Stimulated activated CD8-positive, alpha-beta memory T cell treated with anti-CD3 and anti-CD28 coated beads, Interleukin-4, amount 100 ng/mL, for 48 hours (primary cell): Measurements from ENCODE around the gene PON1.

Experiments
- DNase-seq: peaks from one replicate; pipeline ENCODE4 v3.0.0-alpha.2; 2020

PON1 gene

DNA sequence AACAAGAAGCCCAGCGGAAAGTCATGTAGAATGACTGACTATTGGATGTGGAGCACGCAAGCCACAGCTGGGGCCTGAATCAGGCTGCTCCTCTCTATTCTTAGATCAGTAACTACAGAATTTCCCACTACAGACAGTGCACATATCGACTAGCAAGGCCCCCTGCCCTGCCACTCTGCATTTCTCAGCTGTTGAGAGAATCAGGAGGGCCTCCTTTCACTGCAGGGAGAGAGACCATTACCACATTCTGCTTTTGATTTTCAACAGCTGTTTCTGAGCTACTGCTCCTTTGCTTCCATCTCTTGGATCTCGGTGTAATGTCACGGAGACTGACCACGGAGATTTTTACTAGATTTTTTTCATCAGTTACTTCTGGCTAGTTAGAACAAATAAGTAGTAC, 73.8 kb downstream of the PON1 start:
- no peak for DNase-seq
